ENCODE results near the gene TSPAN5. TPM values are rescaled to one million over a fixed set of nuclear protein-coding genes. Genes with fewer than 3 reads are reported as not detected.

The TSPAN5 gene
- total RNA-seq, 3 donors from 2014 or later (not counting 1 experiment from before 2014, with no cell fraction given) = 6.8 to 13.7 (median 11.4) TPM

DNA sequence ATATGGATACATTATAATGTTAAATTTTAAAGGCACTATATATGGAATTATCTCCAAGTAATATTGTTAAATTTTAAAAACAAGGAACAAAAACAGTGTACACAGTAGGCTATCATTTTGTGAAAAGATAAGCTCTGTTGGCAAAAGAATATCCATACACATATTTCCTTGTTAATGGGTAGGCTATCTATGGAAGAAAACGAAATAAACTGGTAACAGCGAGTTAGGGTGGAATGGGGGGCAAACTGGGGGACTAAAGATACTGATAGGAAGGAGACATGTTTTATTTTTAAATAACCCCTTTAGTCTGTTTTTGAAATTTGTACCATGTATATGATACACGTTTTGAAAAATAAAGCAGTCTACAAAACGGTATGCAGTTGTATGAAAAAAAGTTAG, 3.6 kb upstream of the TSPAN5 start:
- H3K9me3 ChIP-seq (ENCODE audit: control insufficient read depth, insufficient read depth, low read length) = no peaks in the 10 kb centered on the region
- intact Hi-C loops (cut with micrococcal nuclease) = loop anchor here (2.0 to 5.0 kb wide), 3 partner anchors 45 to 900 kb away; partner anchors contain the start of genes EIF4E and TRMT10A
- no peaks in the 10 kb centered on the region for H3K27me3 ChIP-seq (ENCODE audit: control insufficient read depth, insufficient read depth, low read length)
- DNase-seq (no peak), ATAC-seq (no peak)
- no peaks in the 10 kb centered on the region for H3K27me3 Mint-ChIP-seq (ENCODE audit: low read depth in 2 of 2)
- H3K27ac ChIP-seq (ENCODE audit: low read length) = no peak overlapping the region
- no peaks in the 10 kb centered on the region for H3K36me3 Mint-ChIP-seq
- H3K4me1 ChIP-seq (ENCODE audit: control insufficient read depth, insufficient read depth, low read length) = peaks cover 36% of the 10 kb centered on the region
- no peak overlapping the region for H3K4me3 Mint-ChIP-seq
- no peaks in the 10 kb centered on the region for H3K36me3 ChIP-seq (ENCODE audit: control insufficient read depth, insufficient read depth, low read length)
- peak overlapping the region; percentile 92 to 95 for H3K27ac Mint-ChIP-seq
- peaks cover 45 to 53% of the 10 kb centered on the region in 2 donors for H3K4me1 Mint-ChIP-seq
- no peaks in the 10 kb centered on the region for H3K9me3 Mint-ChIP-seq
- TF ChIP-seq, protein P1, sequence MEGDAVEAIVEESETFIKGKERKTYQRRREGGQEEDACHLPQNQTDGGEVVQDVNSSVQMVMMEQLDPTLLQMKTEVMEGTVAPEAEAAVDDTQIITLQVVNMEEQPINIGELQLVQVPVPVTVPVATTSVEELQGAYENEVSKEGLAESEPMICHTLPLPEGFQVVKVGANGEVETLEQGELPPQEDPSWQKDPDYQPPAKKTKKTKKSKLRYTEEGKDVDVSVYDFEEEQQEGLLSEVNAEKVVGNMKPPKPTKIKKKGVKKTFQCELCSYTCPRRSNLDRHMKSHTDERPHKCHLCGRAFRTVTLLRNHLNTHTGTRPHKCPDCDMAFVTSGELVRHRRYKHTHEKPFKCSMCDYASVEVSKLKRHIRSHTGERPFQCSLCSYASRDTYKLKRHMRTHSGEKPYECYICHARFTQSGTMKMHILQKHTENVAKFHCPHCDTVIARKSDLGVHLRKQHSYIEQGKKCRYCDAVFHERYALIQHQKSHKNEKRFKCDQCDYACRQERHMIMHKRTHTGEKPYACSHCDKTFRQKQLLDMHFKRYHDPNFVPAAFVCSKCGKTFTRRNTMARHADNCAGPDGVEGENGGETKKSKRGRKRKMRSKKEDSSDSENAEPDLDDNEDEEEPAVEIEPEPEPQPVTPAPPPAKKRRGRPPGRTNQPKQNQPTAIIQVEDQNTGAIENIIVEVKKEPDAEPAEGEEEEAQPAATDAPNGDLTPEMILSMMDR (IDR thresholded peaks at IDR 0.05) = no peak
- 91% methylated on average over 4 of the region's 4 CpGs for WGBS (ENCODE audit: insufficient coverage)
- H3K4me3 ChIP-seq (ENCODE audit: low read length) = no peak overlapping the region

DNA sequence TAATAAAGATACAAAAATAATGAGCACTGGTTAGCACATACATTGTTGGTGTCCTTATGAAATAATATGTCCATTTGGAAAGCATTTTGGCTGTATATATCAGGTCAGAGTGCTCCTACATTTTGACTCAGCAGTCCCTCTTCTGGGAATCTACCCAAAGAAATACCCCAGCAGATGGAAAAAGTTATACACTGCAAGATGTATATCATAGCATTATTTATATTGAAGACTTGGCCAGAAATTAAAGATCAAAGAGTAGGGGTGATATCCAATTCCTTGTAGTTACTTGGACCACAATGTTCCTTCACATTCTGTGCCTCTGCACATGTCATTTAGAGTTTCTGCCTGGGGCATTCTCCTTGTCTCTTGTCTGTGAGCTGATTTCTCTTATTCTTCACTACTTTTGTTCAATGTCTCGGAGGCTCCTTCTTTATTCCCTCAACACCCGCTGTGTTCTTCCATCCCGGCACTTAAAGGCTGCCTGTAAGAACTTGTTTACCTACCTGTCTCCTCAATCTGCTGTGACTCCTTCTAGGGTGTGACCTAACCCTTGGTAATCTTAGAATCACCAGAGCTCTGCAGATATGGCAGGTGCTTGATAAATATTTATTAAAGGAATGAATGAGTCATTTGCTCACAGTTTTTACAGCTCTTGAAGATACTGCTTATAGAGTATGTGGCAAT, 3.1 kb upstream of the TSPAN5 start:
- Mint-ChIP-seq H3K4me1 (peaks cover 50 to 59% of the 10 kb centered on the region in 2 donors), H3K4me3 (no peak overlapping the region), H3K36me3 (no peaks in the 10 kb centered on the region), H3K9me3 (no peaks in the 10 kb centered on the region), H3K27me3 (ENCODE audit: low read depth in 2 of 2) (no peaks in the 10 kb centered on the region), H3K27ac (peak overlapping the region; percentile 92 to 95)
- Histone ChIP-seq H3K27ac (ENCODE audit: low read length) (no peak overlapping the region), H3K4me3 (ENCODE audit: low read length) (no peak overlapping the region), H3K4me1 (ENCODE audit: control insufficient read depth, insufficient read depth, low read length) (peaks cover 39% of the 10 kb centered on the region), H3K9me3 (ENCODE audit: control insufficient read depth, insufficient read depth, low read length) (no peaks in the 10 kb centered on the region), H3K27me3 (ENCODE audit: control insufficient read depth, insufficient read depth, low read length) (no peaks in the 10 kb centered on the region), H3K36me3 (ENCODE audit: control insufficient read depth, insufficient read depth, low read length) (no peaks in the 10 kb centered on the region)
- no peak for DNase-seq
- 97% methylated on average over 3 of the region's 3 CpGs for WGBS (ENCODE audit: insufficient coverage)
- ATAC-seq = no peak
- intact Hi-C loops (cut with micrococcal nuclease) = loop anchor here (2.0 to 5.0 kb wide), 3 partner anchors 45 to 901 kb away; partner anchors contain the start of genes EIF4E and TRMT10A
- TF ChIP-seq, protein P1 (IDR thresholded peaks at IDR 0.05) = no peak

DNA sequence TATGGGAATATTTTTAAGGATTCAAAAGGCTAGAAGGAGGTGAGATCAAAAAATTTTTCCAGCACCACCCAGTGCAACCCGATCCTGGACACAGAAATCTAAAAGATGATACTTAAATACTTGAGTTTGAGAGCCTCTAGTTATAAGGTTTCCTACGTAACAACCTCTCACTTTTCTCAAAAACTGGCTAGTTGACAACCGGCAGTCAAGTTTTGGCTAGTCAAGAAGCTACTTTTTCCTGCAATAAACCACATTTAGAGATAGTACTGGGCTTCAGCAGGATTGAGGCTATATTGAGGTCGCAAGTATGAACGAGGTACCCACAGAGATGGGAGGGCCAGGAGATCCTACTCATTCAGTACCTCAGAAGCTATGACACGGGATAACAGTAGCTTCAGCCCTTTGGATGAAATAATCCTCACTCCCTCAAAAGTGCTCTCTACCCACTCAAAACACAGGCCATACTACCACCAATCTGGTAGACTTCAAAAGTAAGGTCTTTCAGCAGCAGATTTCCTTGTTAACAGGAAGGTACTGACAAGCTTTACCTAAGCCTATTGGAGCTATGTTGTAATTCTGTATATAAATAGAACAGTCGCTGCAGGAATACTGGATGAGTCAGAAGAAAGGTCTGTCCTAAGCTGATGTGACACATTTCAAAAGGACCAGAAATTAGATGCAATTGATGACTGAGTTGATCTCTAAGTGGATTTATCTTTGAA, 1.5 kb upstream of the TSPAN5 start:
- Mint-ChIP-seq H3K4me3 (peak overlapping the region; percentile 89), H3K27me3 (ENCODE audit: low read depth in 2 of 2) (no peaks in the 10 kb centered on the region), H3K36me3 (no peaks in the 10 kb centered on the region), H3K9me3 (no peaks in the 10 kb centered on the region), H3K4me1 (peaks cover 64 to 74% of the 10 kb centered on the region in 2 donors), H3K27ac (peak overlapping the region; percentile 59 to 80)
- TF ChIP-seq, protein P1 (IDR thresholded peaks at IDR 0.05) = no peak
- intact Hi-C loops (cut with micrococcal nuclease) = loop anchor here (5.0 kb wide), 4 partner anchors 38 to 902 kb away; partner anchors contain the start of genes EIF4E, STPG2 and TRMT10A
- no peak overlapping the region for H3K27ac ChIP-seq (ENCODE audit: low read length)
- no peak for ATAC-seq
- H3K27me3 ChIP-seq (ENCODE audit: control insufficient read depth, insufficient read depth, low read length) = no peaks in the 10 kb centered on the region
- H3K9me3 ChIP-seq (ENCODE audit: control insufficient read depth, insufficient read depth, low read length) = no peaks in the 10 kb centered on the region
- no peaks in the 10 kb centered on the region for H3K36me3 ChIP-seq (ENCODE audit: control insufficient read depth, insufficient read depth, low read length)
- DNase-seq = no peak
- H3K4me3 ChIP-seq (ENCODE audit: low read length) = no peak overlapping the region
- WGBS (ENCODE audit: insufficient coverage) = 73% methylated on average over 7 of the region's 7 CpGs
- H3K4me1 ChIP-seq (ENCODE audit: control insufficient read depth, insufficient read depth, low read length) = peaks cover 42% of the 10 kb centered on the region

Measured in natural killer cell (primary cell).